GM12878 (cell line): ENCODE data around the gene SF3B6.

Experiments
- GABPA ChIP-seq: IDR thresholded peaks from 2 replicates; pipeline ENCODE4 v1.6.1; 2014; ENCODE audit warnings: antibody characterized with exemption, low read depth, mild to moderate bottlenecking, inconsistent platforms
- HDAC6 ChIP-seq: fragments of 200-600 bp; sonication (generic); IDR thresholded peaks from one replicate; pipeline ENCODE4 v1.8.0; 2017; ENCODE audit warnings: antibody characterized with exemption; ENCODE audit not compliant: unreplicated experiment
- NR2C1 ChIP-seq: fragments of 450-650 bp; IDR thresholded peaks from 2 replicates; pipeline ENCODE4 v1.6.1; 2017; ENCODE audit warnings: antibody characterized with exemption, mild to moderate bottlenecking, moderate library complexity
- POLR2AphosphoS2 ChIP-seq: IDR thresholded peaks from 2 replicates; pipeline ENCODE4 v1.6.1; 2011; ENCODE audit warnings: low read depth, mild to moderate bottlenecking, low read length, improper control_type of control experiment, moderate library complexity
- POLR2AphosphoS5 ChIP-seq: IDR thresholded peaks from 2 replicates; pipeline ENCODE4 v1.6.1; 2011; ENCODE audit warnings: mild to moderate bottlenecking, low read length, inconsistent platforms

GRCh38 chr2:24085200-24085489, 9.0 kb upstream of the SF3B6 start:
- TF ChIP-seq POLR2AphosphoS5 (no peak), HDAC6 (no peak), NR2C1 (no peak), GABPA (no peak), POLR2AphosphoS2 (no peak)
